Naive thymus-derived CD4-positive, alpha-beta T cell (primary cell): ENCODE measurements around the gene FCMR. TPM values are rescaled to one million over a fixed set of nuclear protein-coding genes. Genes with fewer than 3 reads are reported as not detected.

Experiments
- ATAC-seq: fragments of 150-1000 bp; cut with Tn5 transposase; 2 replicates; pipeline ENCODE4 v1.10.0; 2021; ENCODE audit warnings: mild to moderate bottlenecking, moderate library complexity
- CTCF ChIA-PET: fragments of 350-600 bp; sonication (Branson Sonifier 250); formaldehyde crosslinking; loops from one replicate; lab custom pipeline; 2021; ENCODE audit warnings: antibody characterized with exemption; lab: Charles Lee
- POLR2A ChIA-PET: fragments of 350-600 bp; sonication (Branson Sonifier 250); formaldehyde crosslinking; loops from one replicate; lab custom pipeline; 2021; ENCODE audit warnings: antibody characterized with exemption, inconsistent platforms; lab: Charles Lee
- DNase-seq, 9 donors: peaks; one replicate each; pipeline versions ENCODE4 v3.0.0 to v3.0.0-alpha.2; 2020 to 2022; ENCODE audit warnings: mixed read lengths in 1 of 9
- H3K27ac ChIP-seq: one replicate; pipeline ENCODE4 v1.7.0; 2013; ENCODE audit warnings: mild to moderate bottlenecking, low read depth, low read length, moderate library complexity
- H3K27me3 ChIP-seq, 2 donors: one replicate each; pipeline ENCODE4 v1.7.0; 2013; ENCODE audit warnings: low read length in 2 of 2, mild to moderate bottlenecking in 2 of 2, moderate library complexity in 2 of 2; ENCODE audit not compliant: control insufficient read depth in 2 of 2, insufficient read depth in 2 of 2
- H3K36me3 ChIP-seq, 3 experiments: 1 replicate in 2 of 3; 2 replicates in 1 of 3; pipeline ENCODE4 v1.7.0; 2013; ENCODE audit warnings: low read length in 3 of 3, mild to moderate bottlenecking in 3 of 3, moderate library complexity in 1 of 3; ENCODE audit not compliant: insufficient read depth in 3 of 3, control insufficient read depth in 2 of 3
- H3K4me1 ChIP-seq, 2 donors: one replicate each; pipeline ENCODE4 v1.7.0; 2013; ENCODE audit warnings: low read length in 2 of 2, mild to moderate bottlenecking in 2 of 2, moderate library complexity in 1 of 2; ENCODE audit not compliant: control insufficient read depth in 2 of 2, insufficient read depth in 2 of 2
- H3K4me3 ChIP-seq: 2 replicates; pipeline ENCODE4 v1.7.0; 2013; ENCODE audit warnings: mild to moderate bottlenecking, low read length
- H3K9me3 ChIP-seq, 3 experiments: 1 replicate in 2 of 3; 2 replicates in 1 of 3; pipeline ENCODE4 v1.7.0; 2013; ENCODE audit warnings: low read length in 3 of 3; ENCODE audit not compliant: control insufficient read depth in 2 of 3
- H3K27ac Mint-ChIP-seq, 9 donors: one replicate each; pipeline ENCODE4 v1.8.0; 2020 to 2022; ENCODE audit warnings: mixed read lengths in 9 of 9, mild to moderate bottlenecking in 8 of 9, moderate library complexity in 5 of 9, inconsistent platforms in 2 of 9
- H3K27me3 Mint-ChIP-seq, 5 donors: one replicate each; pipeline ENCODE4 v1.8.0; 2021 to 2022; ENCODE audit warnings: mixed read lengths in 5 of 5, mild to moderate bottlenecking in 1 of 5
- H3K36me3 Mint-ChIP-seq, 5 donors: one replicate each; pipeline ENCODE4 v1.8.0; 2020 to 2022; ENCODE audit warnings: mixed read lengths in 5 of 5, mild to moderate bottlenecking in 3 of 5, inconsistent platforms in 1 of 5
- H3K4me1 Mint-ChIP-seq, 7 donors: one replicate each; pipeline ENCODE4 v1.8.0; 2020 to 2022; ENCODE audit warnings: mixed read lengths in 7 of 7, mild to moderate bottlenecking in 3 of 7, inconsistent platforms in 1 of 7
- H3K4me3 Mint-ChIP-seq, 10 donors: one replicate each; pipeline ENCODE4 v1.8.0; 2020 to 2022; ENCODE audit warnings: mild to moderate bottlenecking in 10 of 10, mixed read lengths in 10 of 10, moderate library complexity in 6 of 10, inconsistent platforms in 2 of 10
- H3K9me3 Mint-ChIP-seq, 11 donors: one replicate each; pipeline ENCODE4 v1.8.0; 2020 to 2022; ENCODE audit warnings: mixed read lengths in 11 of 11, mild to moderate bottlenecking in 4 of 11, inconsistent platforms in 1 of 11, moderate library complexity in 1 of 11
- intact Hi-C, 2 donors: fragments of 100-400 bp; cut with micrococcal nuclease; formaldehyde crosslinking; loops; one replicate each; pipeline ENCODE4 v1.15.1; 2023
- polyA plus RNA-seq, 2 donors: library from polyadenylated mRNA; unstranded; fragments of 300-500 nt; fragmentation: Illumina TruSeq; gene quantifications; one replicate each; pipeline ENCODE4 v1.2.3, GENCODE V29; 2021
- total RNA-seq, 6 experiments: library from RNA in 5 of 6; stranded (reverse) in 5 of 6; gene quantifications; 1 replicate in 5 of 6; 2 replicates in 1 of 6; pipeline ENCODE4 v1.2.3 and lab custom pipeline; 2021 to 2026

FCMR gene
- total and polyA plus RNA-seq, 7 experiments from 2014 or later = 103 to 998 (median 803) TPM

DNA sequence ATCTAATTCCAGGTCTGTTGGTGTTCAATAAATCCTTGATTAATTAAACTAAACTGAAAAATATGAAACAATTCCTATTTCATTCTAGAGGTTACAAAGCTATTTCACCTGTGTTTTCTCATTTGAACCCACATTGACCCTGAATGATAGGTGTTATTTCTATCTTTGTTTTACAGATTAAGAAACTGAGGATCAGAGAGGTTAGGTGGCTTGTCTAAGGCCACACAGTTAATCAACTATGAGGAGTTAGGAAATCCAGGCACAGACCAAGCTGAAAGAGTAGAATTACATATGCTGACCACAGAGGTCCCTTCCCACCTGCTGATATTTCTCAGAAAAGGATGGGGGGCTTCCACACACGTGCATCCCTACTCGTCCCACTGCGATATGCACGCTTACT is 24.0 kb upstream of the FCMR start:
- Mint-ChIP-seq H3K36me3 (peaks cover 0 to 5% (median 0%) of the 10 kb centered on the region in 5 donors), H3K9me3 (peaks cover 0 to 6% (median 0%) of the 10 kb centered on the region in 11 donors), H3K27ac (no peak overlapping the region)

DNA sequence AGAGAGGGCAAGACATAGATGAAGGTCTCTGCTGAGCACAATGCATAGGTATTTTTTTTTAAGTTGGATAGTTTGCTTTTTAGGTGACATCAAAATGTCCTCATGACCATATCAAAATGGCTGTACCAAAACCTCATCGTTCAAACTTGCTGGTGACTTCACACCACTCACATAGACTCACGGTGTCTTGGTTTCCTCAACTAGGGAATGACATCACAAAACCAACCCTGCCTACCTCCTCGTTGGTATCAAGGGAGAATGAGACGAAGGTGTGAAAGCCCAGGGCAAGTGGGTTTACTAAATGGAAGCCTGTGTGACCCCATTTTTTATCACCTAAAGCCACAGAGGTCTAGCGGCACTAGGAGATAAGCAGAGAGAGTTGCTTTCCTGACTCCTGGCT is 23.0 kb upstream of the FCMR start:
- Histone ChIP-seq H3K27ac (no peak overlapping the region), H3K27me3 (no peaks in the 10 kb centered on the region), H3K4me1 (peaks cover 0 to 6% of the 10 kb centered on the region in 2 donors), H3K4me3 (no peak overlapping the region), H3K36me3 (no peaks in the 10 kb centered on the region), H3K9me3 (no peaks in the 10 kb centered on the region)
- H3K27me3 Mint-ChIP-seq = peaks cover 0 to 56% (median 8%) of the 10 kb centered on the region in 5 donors
- H3K27ac Mint-ChIP-seq = no peak overlapping the region
- H3K9me3 Mint-ChIP-seq = peaks cover 0 to 1% (median 0%) of the 10 kb centered on the region in 11 donors
- ATAC-seq (peak; percentile 55), DNase-seq (no peak)
- peaks cover 0 to 7% (median 0%) of the 10 kb centered on the region in 7 donors for H3K4me1 Mint-ChIP-seq
- POLR2A ChIA-PET = interaction anchor here (0.7 kb wide), 1 partner anchor 9 kb away, joined by 3 read pairs; no protein-coding TSS in a partner anchor
- no peak overlapping the region for H3K4me3 Mint-ChIP-seq
- peaks cover 0 to under 1% (median 0%) of the 10 kb centered on the region in 5 donors for H3K36me3 Mint-ChIP-seq
- CTCF ChIA-PET = interaction anchor here (1.0 to 1.1 kb wide), 2 partner anchors 11 to 38 kb away, joined by 4 read pairs; no protein-coding TSS in a partner anchor
- intact Hi-C loops = no loop called here

More for the DNA sequence above, 24.0 kb upstream of the FCMR start:
- ATAC-seq (no peak), DNase-seq (no peak)
- ChIA-PET POLR2A (interaction anchor here (0.7 to 0.9 kb wide), 2 partner anchors 10 to 39 kb away, joined by 3 read pairs; no protein-coding TSS in a partner anchor), CTCF (interaction anchor here (0.6 to 1.0 kb wide), 2 partner anchors 10 to 37 kb away, joined by 3 to 4 read pairs; no protein-coding TSS in a partner anchor)
- H3K4me3 Mint-ChIP-seq = no peak overlapping the region
- Histone ChIP-seq H3K4me1 (peaks cover 0 to 6% of the 10 kb centered on the region in 2 donors), H3K36me3 (no peaks in the 10 kb centered on the region), H3K27ac (no peak overlapping the region), H3K9me3 (no peaks in the 10 kb centered on the region), H3K4me3 (no peak overlapping the region), H3K27me3 (no peaks in the 10 kb centered on the region)
- H3K27me3 Mint-ChIP-seq = peaks cover 0 to 48% (median 8%) of the 10 kb centered on the region in 5 donors
- peaks cover 0 to 7% (median 0%) of the 10 kb centered on the region in 7 donors for H3K4me1 Mint-ChIP-seq
- intact Hi-C loops = no loop called here

DNA sequence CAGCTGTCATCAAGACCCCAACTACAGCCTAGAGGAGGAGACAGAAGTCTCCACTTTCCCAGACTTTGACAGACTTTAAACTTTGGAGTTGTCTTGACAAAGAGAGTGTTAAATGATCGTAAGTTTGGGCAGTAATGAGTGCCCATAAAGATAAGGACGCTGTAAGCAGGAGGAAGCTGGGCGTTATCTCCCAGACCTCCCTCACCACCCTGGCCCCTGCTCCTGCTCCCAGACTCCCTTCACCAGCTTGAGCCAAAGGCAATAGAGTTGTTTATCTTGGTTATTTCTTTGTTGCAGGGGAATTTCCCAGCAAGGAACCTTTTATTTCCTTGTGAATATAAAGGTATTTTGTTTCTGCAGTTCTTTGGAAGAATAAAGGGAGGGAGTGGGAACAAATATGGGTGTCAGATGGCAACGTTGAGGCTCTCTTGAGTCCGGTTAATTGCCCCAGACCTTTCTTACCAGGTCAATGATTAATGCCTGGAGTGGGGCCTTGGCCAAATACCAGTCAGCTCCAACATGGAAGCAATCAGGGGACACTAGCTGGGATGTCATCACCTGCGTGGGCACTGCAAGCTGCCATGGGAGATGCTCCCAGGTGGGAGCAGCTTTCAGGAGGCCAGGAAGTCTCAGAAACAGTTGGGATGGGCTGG is 20.2 kb upstream of the FCMR start:
- ChIA-PET POLR2A (interaction anchor here (0.5 to 1.4 kb wide), 3 partner anchors 20 to 33 kb away, joined by 3 to 4 read pairs (median 3); partner anchors contain the start of gene FCMR), CTCF (interaction anchor here (1.4 to 19.1 kb wide), 4 partner anchors 9 to 202 kb away, joined by 4 to 343 read pairs (median 10); partner anchors contain the start of gene FCMR)
- Mint-ChIP-seq H3K36me3 (no peaks in the 10 kb centered on the region), H3K4me3 (no peak overlapping the region), H3K9me3 (no peaks in the 10 kb centered on the region), H3K4me1 (peaks cover 0 to 7% (median 0%) of the 10 kb centered on the region in 7 donors), H3K27me3 (peaks cover 0 to 45% (median 8%) of the 10 kb centered on the region in 5 donors), H3K27ac (no peak overlapping the region)
- Histone ChIP-seq H3K4me3 (no peak overlapping the region), H3K36me3 (no peaks in the 10 kb centered on the region), H3K27me3 (no peaks in the 10 kb centered on the region), H3K27ac (no peak overlapping the region), H3K4me1 (peaks cover 0 to 6% of the 10 kb centered on the region in 2 donors), H3K9me3 (no peaks in the 10 kb centered on the region)
- no peak for DNase-seq
- no peak for ATAC-seq
- intact Hi-C loops = no loop called here

DNA sequence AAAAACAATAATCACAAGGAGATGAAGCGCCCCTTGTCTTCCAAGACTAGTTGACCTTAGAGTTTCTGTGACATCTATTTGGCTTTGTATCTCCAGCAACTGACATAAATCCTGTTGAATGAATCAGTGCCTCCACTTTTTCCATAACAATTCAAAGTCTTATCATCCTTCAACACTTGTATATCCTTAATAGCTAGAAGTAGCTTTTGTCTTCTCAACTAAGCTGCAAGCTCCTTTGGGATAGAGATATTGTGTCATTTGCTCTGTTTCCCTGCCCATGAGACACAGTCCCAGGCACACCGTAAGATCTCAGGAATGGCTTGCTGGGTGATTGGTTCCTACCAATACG is 18.8 kb upstream of the FCMR start:
- Mint-ChIP-seq H3K36me3 (no peaks in the 10 kb centered on the region), H3K4me1 (peaks cover 0 to 7% (median 0%) of the 10 kb centered on the region in 7 donors), H3K27ac (no peak overlapping the region), H3K9me3 (no peaks in the 10 kb centered on the region), H3K4me3 (no peak overlapping the region), H3K27me3 (peaks cover 0 to 34% (median 5%) of the 10 kb centered on the region in 5 donors)
- H3K4me3 ChIP-seq = no peak overlapping the region
- no peak for DNase-seq
- ChIA-PET CTCF (interaction anchor here (19.1 kb wide), 1 partner anchor 23 kb away, joined by 343 read pairs; the partner anchor contains the start of gene FCMR), POLR2A (interaction anchor here (1.4 kb wide), 2 partner anchors 19 to 28 kb away, joined by 3 read pairs; partner anchors contain the start of gene FCMR)
- intact Hi-C loops = no loop called here
- ATAC-seq = no peak
- no peaks in the 10 kb centered on the region for H3K36me3 ChIP-seq
- peaks cover 0 to 6% of the 10 kb centered on the region in 2 donors for H3K4me1 ChIP-seq
- no peaks in the 10 kb centered on the region for H3K9me3 ChIP-seq
- H3K27me3 ChIP-seq = no peaks in the 10 kb centered on the region
- H3K27ac ChIP-seq = no peak overlapping the region

DNA sequence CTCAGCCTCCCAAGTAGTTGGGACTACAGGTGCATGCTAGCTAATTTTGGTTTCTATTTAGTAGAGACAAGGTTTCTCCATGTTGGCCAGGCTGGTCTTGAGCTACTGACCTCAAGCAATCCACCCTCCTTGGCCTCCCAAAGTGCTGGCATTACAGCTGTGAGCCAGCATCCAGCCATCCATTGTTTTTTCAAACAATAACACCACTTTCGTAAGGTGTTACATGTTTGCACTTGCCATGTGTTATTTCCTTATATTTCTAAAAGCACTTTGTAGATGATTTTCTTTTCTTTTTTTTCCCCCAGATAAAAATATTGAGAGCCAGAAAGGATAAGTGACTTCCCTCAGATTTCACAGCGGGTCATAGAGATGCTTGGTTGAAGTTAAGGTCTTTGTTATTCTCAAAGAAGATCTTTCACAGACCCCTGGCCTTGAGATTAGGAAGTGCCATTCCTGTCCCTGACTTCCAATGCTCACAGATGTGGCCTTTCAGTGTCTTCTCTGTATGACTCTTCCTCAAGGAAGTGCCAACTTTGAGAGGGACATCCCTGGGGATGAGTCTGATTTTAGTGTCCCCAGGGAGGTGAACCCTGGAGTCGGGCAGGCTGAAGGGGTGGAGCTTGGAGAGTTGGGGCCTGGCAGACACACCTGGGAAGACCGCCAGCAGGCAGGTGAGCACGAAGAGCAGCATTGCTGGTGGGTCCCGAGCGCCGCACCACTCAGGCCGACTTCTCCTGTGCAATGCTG is 18.3 kb upstream of the FCMR start:
- intact Hi-C loops = no loop called here
- Mint-ChIP-seq H3K4me1 (peaks cover 0 to 6% (median 0%) of the 10 kb centered on the region in 7 donors), H3K36me3 (no peaks in the 10 kb centered on the region), H3K27ac (no peak overlapping the region), H3K27me3 (peaks cover 0 to 29% (median 1%) of the 10 kb centered on the region in 5 donors), H3K9me3 (no peaks in the 10 kb centered on the region), H3K4me3 (no peak overlapping the region)
- no peak overlapping the region for H3K27ac ChIP-seq
- no peak for DNase-seq
- ATAC-seq = no peak
- no peaks in the 10 kb centered on the region for H3K27me3 ChIP-seq
- ChIA-PET CTCF (interaction anchor here (19.1 kb wide), 1 partner anchor 23 kb away, joined by 343 read pairs; the partner anchor contains the start of gene FCMR), POLR2A (interaction anchor here (0.9 to 1.4 kb wide), 2 partner anchors 27 to 252 kb away, joined by 3 read pairs; no protein-coding TSS in a partner anchor)
- no peak overlapping the region for H3K4me3 ChIP-seq
- H3K4me1 ChIP-seq = peaks cover 0 to 6% of the 10 kb centered on the region in 2 donors
- no peaks in the 10 kb centered on the region for H3K9me3 ChIP-seq
- H3K36me3 ChIP-seq = no peaks in the 10 kb centered on the region

DNA sequence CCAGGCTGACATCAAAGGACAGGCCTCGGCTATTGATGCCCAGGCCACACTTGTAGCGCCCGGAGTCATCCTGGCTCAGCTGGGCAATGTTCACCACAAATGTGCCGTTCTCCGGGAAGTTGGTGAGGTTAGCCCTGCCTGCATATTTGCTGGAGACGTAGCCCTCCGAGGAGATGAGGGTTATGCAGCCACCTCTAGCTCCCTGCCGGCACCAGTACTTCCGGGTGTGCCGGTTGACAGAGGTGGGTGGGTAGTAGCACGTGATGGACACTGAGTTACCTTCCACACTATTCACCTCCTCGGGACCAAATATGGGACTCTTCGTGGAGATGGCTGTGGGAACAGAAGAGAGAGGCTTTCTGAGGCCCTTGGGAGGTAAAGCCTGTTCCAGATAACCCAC is 17.4 kb upstream of the FCMR start:
- ATAC-seq = no peak
- Mint-ChIP-seq H3K27ac (no peak overlapping the region), H3K36me3 (no peaks in the 10 kb centered on the region), H3K4me3 (no peak overlapping the region), H3K4me1 (no peaks in the 10 kb centered on the region), H3K9me3 (no peaks in the 10 kb centered on the region), H3K27me3 (peaks cover 0 to 23% (median 0%) of the 10 kb centered on the region in 5 donors)
- no peak for DNase-seq
- Histone ChIP-seq H3K36me3 (no peaks in the 10 kb centered on the region), H3K9me3 (no peaks in the 10 kb centered on the region), H3K27ac (no peak overlapping the region), H3K4me3 (no peak overlapping the region), H3K4me1 (peaks cover 0 to under 1% of the 10 kb centered on the region in 2 donors), H3K27me3 (no peaks in the 10 kb centered on the region)
- ChIA-PET POLR2A (interaction anchor here (0.5 to 1.6 kb wide), 4 partner anchors 17 to 251 kb away, joined by 3 to 4 read pairs (median 3); partner anchors contain the start of gene FCMR), CTCF (interaction anchor here (0.6 to 19.1 kb wide), 3 partner anchors 22 to 211 kb away, joined by 3 to 343 read pairs (median 5); partner anchors contain the start of gene FCMR)
- intact Hi-C loops = no loop called here
